T-helper 9 cell (primary cell): ENCODE results near the gene MRGPRG.
"Not testable (repeated sequence)": the region's sequence is repeated elsewhere in the genome, so short reads cannot be mapped to it uniquely, and the experiment has no call there.

Experiments used
- DNase-seq: peaks from one replicate; pipeline ENCODE4 v3.0.0-alpha.2; 2020
- total RNA-seq, 2 donors: gene quantifications; one replicate each; lab custom pipeline; 2026; lab: John Stamatoyannopoulos, UW

Gene MRGPRG
- total RNA-seq, result 0 reads per million in 2 donors

GRCh38 chr11:3218483-3219280 is at the start of gene MRGPRG:
Gene MRGPRG (minus strand): TSS chr11:3218813. CDS start chr11:3218813, 0 bp downstream.
- DNase-seq, result no peak

- not testable (repeated sequence) for DNase-seq
Observed at GRCh38 chr11:3262548-3262947, 43.9 kb upstream of the MRGPRG start.

GRCh38 chr11:3261831-3262230 is 43.2 kb upstream of the MRGPRG start:
- DNase-seq, result not testable (repeated sequence)

GRCh38 chr11:3257509-3257908 is 38.9 kb upstream of the MRGPRG start:
- DNase-seq, result not testable (repeated sequence)

GRCh38 chr11:3255241-3255640 is 36.6 kb upstream of the MRGPRG start:
- not testable (repeated sequence) for DNase-seq

GRCh38 chr11:3254773-3255172 is 36.2 kb upstream of the MRGPRG start:
- DNase-seq, result not testable (repeated sequence)

- no peak for DNase-seq
Observed at GRCh38 chr11:3245071-3245470, 26.5 kb upstream of the MRGPRG start.

- no peak for DNase-seq
Observed at GRCh38 chr11:3243880-3244279, 25.3 kb upstream of the MRGPRG start.

- no peak for DNase-seq
Observed at GRCh38 chr11:3237119-3237518, 18.5 kb upstream of the MRGPRG start.

- no peak for DNase-seq
Observed at GRCh38 chr11:3234846-3235245, 16.2 kb upstream of the MRGPRG start.

- no peak for DNase-seq
Observed at GRCh38 chr11:3232956-3233355, 14.3 kb upstream of the MRGPRG start.

GRCh38 chr11:3231851-3232744 is 13.5 kb upstream of the MRGPRG start, which contains the start of gene MRGPRE:
Gene MRGPRE (minus strand): TSS chr11:3232417. CDS start chr11:3228799, 3,618 bp downstream.
- DNase-seq, result no peak

GRCh38 chr11:3231550-3231850 is 12.9 kb upstream of the MRGPRG start:
- no peak for DNase-seq

- no peak for DNase-seq
Observed at GRCh38 chr11:3230636-3231549, 12.3 kb upstream of the MRGPRG start.

- DNase-seq, result no peak
Observed at GRCh38 chr11:3229673-3230630, 11.3 kb upstream of the MRGPRG start.

GRCh38 chr11:3228445-3228829 is 9.8 kb upstream of the MRGPRG start:
- no peak for DNase-seq

- DNase-seq, result no peak
Observed at GRCh38 chr11:3227568-3228444, 9.2 kb upstream of the MRGPRG start.

GRCh38 chr11:3226846-3227567 is 8.4 kb upstream of the MRGPRG start:
- DNase-seq, result no peak
